GM21381 (cell line): ENCODE data around the gene OPCML.

Source experiments
- ATAC-seq: cut with Tn5 transposase; IDR thresholded peaks from one replicate; pipeline ENCODE4 v1.9.1; 2021; ENCODE audit warnings: mild to moderate bottlenecking, moderate library complexity; ENCODE audit not compliant: unreplicated experiment

Gene OPCML

DNA sequence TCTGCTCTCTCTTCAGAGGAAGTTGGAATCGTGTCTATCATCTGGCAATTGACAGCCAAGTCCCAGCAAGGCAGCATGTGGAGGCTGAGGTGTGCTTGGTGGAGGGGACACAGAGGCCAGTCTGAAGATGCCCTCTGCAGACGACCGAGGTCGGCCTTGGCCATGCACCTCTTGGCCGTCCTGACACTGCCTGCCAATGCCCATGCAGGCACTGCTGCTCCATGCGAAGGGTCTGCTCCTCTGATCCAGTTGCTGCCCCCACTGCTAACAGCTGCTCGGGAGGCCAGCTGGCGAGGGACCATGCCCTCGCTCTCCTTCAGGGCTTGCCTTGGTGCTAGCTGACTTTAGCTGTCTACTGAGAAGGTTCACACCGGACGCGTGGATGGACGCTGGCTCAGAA lies 527.9 kb downstream of the OPCML start:
- ATAC-seq = no peak

DNA sequence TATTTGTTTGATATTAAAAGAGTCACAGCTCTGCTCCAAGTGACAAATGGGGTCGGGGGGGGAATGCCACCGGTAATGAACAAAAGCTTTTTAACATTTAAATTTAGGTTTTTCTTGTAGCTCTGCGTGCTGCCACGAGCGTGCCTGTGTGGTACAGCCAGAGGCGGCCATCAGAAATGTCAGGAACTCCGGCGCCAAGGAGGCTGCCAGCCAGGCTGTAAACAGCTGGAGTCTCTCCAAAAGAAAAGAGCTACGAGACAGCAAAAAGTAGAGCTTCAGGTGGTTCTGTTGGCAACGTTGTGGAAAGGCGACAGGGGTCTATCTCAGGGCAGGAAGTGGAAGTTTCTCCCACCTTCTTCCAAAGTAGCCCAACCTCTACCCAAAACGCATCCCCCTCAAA lies 532.8 kb downstream of the OPCML start:
- no peak for ATAC-seq

DNA sequence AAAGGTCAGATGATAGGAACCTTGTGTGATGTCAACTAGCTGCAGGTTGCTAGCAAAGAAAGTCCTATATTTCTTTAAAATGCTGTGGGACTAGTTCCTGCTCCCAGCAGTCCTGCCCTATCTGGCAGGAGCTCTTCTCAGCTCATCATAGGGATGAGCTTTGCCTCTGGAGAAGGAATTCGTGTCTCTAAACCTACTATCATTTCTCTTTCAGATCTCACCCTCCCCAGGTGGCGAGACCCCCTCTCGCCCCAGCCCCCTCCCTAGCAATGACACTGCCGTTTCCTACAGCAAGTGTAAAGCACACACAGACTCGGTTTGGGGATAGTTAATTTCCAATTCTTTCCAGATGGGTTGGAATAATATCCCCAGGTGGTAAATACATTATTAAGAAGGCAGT lies 533.3 kb downstream of the OPCML start:
- ATAC-seq = no peak

DNA sequence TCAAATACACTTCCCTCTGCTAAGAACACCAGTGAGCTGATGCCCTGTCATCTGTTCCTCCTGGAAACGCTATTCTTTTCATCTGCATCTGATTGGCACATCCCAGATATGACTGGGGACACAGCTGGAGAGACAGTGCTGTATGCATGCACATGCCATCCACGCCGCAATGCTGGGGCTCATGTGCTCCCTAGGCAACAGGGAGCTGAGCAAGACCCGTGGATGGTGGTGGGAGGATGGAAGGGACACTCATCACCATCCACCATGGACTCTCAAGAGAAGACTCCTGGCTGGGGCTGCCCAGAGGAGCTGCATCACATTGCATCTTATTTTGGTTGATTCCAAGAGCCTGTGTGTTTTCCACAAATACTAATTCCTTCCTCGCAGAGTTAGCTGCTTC lies 534.9 kb downstream of the OPCML start:
- ATAC-seq = no peak

DNA sequence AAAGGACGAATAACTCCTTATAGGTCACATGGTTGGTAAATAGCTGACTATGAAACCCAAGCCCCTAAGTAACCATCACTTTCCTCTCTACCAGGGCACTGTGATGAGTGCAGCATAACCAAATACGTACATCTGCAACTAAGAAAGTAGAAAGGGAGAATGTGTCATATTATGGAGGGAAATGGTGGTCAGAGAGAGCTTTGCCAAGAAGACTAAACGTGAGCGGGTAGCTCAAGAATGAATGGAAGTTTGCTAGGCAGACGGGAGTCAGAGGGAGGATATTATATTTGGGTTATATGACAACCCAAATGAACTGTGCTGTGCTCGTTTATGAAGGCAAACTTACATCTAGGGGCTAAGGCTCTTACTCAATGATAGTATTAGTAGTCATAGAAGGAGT lies 537.3 kb downstream of the OPCML start:
- no peak for ATAC-seq

DNA sequence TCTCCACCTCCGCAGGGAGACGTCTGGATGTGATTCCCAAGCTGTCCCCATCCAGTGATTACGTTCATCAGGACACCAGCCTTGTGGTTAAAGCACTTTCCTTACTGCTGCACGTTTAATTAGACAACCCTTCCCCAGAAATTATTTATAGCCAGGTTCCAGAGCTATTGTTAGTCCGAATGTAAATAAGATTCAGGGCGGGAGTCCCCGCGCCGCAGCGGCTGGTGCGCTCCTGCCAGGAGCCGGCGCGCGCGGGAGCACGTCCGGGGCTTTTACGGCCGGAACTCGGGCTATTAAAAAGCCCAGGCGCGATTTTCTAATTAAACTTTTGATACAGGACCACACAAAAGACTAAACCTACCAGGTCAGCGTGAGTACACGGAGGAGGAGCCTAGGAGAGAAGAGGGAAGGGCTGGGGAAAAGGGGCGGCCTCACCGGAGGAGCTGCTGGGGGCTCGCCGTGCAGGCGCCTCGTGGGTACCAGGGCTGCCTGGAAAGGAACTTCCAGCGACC lies 538.3 kb downstream of the OPCML start:
- no peak for ATAC-seq

DNA sequence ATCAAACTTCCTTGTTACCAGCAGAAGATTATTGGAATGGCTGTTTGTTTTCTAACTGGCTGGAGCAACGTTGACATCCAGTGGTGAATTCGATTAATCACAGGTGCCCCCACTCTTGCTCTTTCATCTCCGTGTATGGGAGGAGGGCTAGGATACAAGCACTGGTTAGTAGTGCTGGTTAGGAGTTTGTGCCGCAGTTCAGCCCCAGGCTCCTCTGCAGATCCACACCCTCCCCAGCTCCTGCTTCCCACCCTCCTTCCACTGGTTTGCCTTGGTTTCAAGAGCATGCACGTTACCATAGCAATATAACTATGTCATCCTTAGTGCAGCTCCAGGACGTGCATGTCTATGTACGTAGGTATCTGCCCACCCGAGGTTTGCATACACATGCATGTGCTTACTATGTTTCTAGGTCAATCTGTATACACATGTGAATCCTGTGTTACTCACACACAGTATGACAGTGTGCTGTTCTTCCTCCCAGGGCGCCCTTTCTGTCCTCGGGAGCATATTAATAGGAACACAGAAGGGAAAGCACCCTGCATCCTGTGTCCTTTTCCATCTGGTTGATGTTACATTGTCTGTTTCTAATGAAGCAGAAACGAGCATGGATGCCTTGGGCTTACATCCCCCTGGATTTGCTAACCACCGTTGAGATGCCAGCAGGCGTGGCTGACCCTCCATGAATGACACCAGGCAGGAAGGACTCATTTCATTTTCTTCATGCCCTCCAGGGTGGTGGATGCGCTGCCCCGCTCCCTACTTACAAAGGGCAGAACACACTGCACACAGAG lies 539.3 kb downstream of the OPCML start:
- ATAC-seq = no peak

DNA sequence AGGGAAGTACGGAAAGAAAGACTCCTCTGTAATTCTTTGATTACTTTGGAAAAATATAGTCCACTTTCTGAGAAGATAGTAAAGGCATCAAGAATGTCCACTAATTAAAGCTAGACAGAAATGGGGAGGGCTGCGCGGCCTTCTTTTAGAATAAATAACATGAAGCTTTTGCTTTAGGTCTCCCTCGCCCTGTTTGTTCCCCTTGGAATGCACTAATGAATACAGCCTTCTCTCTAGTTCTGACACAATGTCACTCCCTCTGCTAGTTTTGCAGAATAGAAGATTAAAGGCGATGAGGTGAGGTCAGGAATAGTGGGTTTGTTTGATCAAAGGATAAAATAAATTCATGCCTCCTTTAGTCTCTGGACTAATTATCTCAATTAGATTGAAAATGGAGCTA lies 543.9 kb downstream of the OPCML start:
- no peak for ATAC-seq

DNA sequence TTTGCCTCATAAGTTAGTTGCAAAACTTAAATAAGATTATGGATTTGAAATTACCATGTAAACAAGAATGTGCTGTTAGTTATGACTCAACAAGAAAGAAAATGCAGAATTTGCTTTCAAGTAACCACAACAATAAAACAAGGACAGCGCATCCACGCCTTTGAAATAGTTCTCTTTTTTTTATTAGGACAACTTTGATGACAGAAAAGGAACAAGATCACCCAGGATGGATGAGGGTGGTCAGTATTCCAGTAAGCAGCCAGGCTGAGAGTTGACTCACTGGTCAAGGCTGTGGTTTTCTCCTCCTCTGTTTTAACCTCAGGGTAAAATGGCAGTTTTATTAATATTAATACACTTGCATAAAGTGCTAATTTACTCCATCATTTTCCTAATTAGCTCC lies 544.4 kb downstream of the OPCML start:
- ATAC-seq = no peak

DNA sequence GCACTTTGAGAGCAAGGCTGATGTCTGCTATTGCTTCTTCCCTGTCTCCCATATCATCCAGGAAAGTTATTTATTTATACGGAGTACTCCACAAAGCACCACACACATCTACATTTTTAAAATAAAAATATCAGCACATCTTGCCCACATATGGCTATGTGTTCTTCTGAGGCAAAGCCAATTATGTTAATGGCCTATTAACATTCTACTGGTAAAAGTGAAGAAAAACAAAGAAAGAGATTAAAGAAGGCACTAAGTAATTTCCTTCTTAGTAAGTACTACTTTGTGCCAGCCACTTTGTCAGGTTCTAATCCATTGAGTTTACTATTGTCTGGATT lies 548.7 kb downstream of the OPCML start:
- no peak for ATAC-seq

DNA sequence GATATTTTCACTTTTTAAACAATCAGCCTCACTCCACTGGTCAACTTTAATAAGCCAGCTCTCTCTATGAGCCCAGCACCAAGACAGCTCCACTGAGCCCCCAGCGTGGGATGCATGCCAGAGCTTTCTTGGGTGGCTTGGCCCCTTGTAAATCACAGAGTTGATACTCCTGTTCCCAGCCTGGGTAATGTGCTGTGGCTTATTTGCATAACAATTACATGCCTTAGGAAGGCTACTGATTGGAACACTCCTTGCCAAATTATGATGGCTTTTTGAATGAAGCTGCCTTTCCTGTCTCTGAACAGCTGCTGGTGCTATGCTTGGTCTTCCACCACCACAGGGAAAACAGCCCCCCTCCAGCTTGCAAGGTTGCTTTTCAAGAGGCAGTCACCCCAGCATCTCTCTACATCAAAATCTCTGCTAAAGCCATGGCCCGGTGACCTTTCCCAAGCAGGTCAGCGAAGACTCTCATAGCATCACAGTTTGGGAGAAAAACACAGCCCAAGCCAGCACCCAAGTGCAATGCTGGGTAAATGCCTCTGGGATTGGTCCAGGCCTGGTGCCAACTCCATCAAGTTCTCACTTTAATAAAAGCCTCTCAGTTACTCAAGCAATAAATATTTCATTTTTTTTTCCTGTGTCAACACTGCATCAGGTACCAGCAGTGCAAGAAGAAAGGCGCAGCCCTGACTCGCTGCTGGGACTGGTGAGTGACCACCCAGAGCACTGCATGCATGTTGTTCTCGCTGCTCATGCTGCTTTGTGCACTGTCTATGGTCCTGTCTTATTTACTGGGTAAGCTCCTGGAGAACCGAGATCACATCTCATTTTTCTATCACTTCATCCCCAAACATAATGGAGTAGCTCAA lies 549.3 kb downstream of the OPCML start:
- ATAC-seq = no peak

DNA sequence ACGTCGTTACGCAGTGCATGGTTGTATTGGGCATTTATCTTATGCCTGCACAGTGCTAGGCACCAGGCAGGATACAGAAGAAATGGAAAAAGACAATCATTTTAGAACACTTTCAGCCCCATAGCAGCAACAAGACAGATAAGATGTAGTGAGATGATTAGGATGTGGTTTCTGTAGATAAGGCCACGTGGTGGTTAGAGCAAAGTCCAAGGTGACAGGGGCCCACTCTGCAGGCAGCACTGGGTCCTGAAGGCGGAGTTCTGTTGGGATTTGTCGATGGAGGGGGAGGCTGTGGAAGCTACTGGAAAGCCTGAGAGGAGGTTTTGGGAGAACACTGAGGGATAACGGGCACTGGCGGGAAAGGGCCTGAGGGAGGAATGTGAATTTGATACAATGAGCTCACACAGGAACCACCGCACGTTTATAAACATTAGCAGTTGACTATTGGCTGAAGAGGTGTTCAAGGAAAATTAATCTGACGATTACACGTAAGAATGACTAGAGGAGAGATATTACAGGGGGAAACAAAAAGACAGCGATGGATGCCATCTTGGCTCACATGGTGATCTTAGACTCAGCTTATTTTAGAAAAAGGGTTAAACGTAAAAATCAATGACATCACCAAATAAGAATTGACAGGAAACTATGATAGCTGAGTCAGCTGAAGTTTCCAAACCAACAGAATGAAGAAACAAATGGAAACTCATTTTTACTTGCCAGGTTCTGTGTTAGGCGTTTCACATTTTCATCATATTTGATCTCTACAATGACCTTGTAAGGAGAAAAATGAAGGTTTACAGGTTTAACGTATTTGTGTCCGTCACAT lies 551.0 kb downstream of the OPCML start:
- ATAC-seq = no peak

DNA sequence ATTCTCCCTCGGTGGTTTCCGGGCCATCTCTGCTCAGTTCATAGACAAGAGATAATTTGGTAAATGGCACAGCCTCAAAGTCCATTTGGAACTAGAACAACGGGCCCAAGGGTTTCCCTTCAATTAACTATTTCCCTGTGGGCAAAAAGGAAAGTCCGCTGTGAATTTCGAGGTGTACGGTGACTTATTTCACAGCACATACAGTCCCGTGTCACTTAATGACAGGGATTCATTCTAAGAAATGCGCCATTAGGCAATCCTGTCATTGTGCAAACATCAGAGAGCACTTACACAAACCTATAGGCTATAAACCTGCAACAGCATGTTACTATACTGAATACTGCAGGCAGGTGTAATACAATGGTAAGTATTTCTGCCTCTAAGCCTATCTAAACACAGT lies 551.6 kb downstream of the OPCML start:
- no peak for ATAC-seq

DNA sequence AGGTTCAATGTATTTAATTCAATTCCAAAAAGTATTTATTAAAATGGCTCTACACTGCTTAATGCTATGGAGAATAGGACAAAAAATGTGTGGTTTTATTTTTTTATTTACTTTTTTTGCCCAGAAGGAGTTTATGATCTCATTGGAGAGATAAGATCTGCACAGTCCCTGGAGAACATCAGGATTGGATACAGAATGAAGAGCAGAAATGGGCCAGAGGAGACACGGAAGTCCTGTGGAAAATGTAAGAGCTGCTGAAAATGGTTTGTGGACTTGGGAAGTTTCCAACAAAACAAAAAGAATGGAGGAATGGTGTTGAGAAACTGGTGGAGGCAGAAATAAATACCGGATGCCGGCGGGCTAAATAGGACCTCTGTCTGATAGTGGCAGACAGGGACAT lies 554.6 kb downstream of the OPCML start:
- ATAC-seq = no peak

DNA sequence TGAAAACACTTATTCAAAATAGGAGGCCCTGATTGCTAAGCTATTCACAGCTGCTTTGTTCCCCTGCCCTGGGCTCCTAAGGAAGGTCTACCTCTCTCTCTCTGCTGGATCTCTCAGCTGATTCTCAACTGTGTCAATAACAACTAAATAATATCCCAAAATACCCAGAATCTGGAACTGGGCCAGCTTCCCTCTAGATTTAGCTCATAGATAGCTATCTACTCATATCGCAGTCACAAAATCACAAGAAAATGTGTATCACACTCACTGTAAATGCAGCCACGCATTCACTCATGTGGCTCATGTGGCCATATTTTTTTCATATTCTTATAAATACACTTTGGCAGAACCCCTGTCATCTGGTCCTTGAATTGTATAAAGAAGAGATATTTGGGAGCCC lies 555.1 kb downstream of the OPCML start:
- no peak for ATAC-seq

DNA sequence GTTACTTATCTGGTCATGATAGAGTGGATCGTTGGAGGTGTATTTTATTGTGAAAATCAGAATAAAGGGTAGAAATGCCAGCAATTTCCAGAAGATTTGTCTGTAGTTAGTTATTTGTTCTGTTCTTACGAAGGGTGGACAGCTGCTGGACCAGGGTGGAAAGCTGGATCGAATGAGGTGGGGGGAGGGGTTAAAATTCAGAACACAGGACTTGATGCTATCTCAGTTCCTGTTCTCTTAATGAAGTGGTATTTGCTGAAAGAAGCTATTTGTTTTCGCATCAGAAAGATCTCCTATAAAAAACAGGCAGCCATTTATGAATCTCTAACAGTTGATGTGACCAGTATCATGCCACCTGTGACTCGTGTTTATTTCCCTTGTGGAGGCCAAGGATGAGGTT lies 556.2 kb downstream of the OPCML start:
- ATAC-seq = no peak

DNA sequence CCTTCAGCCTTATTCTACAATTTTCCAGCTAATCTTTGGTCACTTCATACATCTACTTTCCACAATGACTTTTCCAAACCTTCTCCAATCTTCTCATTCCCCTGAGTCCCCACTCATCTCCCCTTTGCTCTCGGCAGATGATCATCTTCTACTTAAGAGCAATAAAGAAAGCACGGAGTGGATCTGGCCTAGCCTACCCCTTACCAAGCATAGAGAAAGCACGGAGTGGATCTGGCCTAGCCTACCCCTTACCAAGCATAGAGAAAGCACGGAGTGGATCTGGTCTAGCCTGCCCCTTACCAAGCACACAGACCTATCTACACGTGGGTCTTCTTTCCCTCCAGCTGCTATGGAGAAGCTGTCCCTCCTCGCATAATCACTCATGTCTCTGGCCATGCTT lies 558.6 kb downstream of the OPCML start:
- no peak for ATAC-seq

DNA sequence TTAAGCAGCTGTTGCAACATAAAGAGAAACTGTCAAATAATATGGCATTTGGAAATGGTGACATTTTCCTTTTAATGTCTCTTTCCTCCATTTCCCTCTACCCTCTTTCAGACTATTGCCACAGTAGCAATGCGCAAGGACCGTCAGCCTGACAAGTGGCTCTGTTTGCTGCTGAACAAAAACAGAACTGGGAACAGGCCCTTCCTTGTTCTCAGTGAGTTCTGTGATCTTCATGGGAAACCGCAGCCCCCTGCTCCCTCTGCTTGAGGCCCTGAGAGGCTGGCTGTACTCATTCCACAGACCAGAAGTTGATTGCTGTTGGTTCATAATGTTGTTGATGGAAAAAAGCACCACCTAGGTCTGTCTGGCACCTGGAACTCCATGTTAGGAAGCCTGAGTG lies 559.7 kb downstream of the OPCML start:
- ATAC-seq = no peak

DNA sequence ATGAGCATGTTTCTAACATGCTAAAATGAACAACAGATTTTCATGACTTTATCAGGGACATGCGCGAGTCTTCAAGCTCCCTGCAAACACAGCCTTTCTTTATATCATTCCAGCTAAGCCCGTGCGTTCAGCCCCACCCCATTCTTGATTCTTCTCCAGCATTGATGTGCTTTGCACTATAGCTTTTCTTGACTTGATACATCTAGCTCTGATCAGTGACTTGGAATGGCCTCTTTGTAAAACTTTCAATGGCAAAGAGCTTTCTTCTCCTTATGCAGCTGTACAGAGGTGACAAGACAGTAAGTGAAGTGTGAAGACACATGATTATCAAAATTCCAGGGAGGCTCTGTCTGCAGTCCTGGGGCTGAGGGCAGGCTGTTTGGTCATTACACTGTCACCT lies 561.0 kb downstream of the OPCML start:
- no peak for ATAC-seq

DNA sequence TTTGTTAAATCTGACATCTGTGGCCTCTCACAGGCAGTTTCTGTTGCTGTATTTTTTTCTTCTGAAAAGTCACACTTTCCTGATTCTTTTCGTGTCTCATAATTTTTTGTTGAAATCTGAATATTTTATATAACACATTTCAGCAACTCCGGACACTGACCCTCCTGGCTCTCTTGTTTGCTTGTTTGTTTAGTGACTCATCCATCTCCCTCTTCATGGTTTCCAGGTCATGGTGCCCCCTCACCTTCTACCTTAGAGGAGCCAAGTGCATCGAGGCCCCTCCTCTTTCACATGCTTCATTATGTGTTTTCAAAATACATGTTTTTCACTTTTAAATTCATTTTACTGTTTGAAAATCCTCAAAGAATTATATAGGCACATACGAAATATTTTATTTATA lies 562.4 kb downstream of the OPCML start:
- no peak for ATAC-seq

DNA sequence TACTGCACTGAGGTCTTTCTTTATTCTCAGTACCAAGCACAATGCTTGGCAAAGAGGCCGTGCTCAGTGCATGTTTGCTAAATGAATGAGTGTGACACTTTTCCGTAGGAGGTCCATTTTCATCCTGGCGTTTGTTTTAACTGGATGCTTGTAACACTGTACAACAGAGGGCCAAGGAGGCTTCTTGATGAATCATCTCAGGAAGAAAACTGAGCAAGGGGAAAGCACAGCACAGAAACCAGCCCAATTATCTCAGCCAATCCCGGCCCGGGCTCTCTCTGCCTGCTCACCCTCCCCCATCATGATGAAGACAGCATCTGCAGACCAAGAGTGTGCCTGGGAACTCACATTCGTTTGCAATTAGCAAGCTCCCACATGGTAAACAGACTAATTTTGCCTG lies 570.3 kb downstream of the OPCML start:
- no peak for ATAC-seq
